HepG2 (cell line): ENCODE results near the gene TEAD3. TPM values are rescaled to one million over a fixed set of nuclear protein-coding genes. Genes with fewer than 3 reads are reported as not detected.

Source experiments
- FOXJ3 ChIP-seq: sonication (generic); formaldehyde crosslinking; IDR thresholded peaks from 2 replicates; pipeline ENCODE4 v1.4.0; 2020; ENCODE audit warnings: missing genetic modification reagents, mild to moderate bottlenecking, borderline replicate concordance
- GATAD1 ChIP-seq: IDR thresholded peaks from 2 replicates; pipeline ENCODE4 v1.6.1; 2016; ENCODE audit warnings: missing genetic modification reagents, missing compliant biosample characterization
- KAT8 ChIP-seq: IDR thresholded peaks from 2 replicates; pipeline ENCODE4 v1.6.1; 2016; ENCODE audit warnings: missing genetic modification reagents, missing compliant biosample characterization
- MAFK ChIP-seq, 2 experiments: IDR thresholded peaks in 1 of 2; conservative IDR thresholded peaks in 1 of 2; 2 replicates each; pipeline ENCODE4 v1.6.1; 2011; ENCODE audit warnings: improper control_type of control experiment in 2 of 2, low read length in 2 of 2
- MYNN ChIP-seq: sonication (generic); formaldehyde crosslinking; IDR thresholded peaks from 2 replicates; pipeline ENCODE4 v1.4.0; 2020; ENCODE audit warnings: mild to moderate bottlenecking, low read depth, missing genetic modification reagents
- NFIB ChIP-seq: sonication (generic); formaldehyde crosslinking; IDR thresholded peaks from 2 replicates; pipeline ENCODE4 v1.9.0; 2021; ENCODE audit warnings: missing genetic modification reagents, mild to moderate bottlenecking, borderline replicate concordance
- NRL ChIP-seq: sonication (generic); formaldehyde crosslinking; IDR thresholded peaks from 2 replicates; pipeline ENCODE4 v1.5.0; 2020; ENCODE audit warnings: missing genetic modification reagents, mild to moderate bottlenecking, moderate library complexity, borderline replicate concordance
- PHB2 ChIP-seq: fragments of 450-650 bp; IDR thresholded peaks from 2 replicates; pipeline ENCODE4 v1.6.1; 2018; ENCODE audit not compliant: partially characterized antibody
- PITX1 ChIP-seq: sonication (generic); formaldehyde crosslinking; IDR thresholded peaks from 2 replicates; pipeline ENCODE4 v1.5.1; 2020; ENCODE audit warnings: mild to moderate bottlenecking, missing genetic modification reagents
- SCMH1 ChIP-seq: sonication (generic); formaldehyde crosslinking; IDR thresholded peaks from 2 replicates; pipeline ENCODE4 v1.9.0; 2021; ENCODE audit warnings: missing genetic modification reagents, mild to moderate bottlenecking, borderline replicate concordance
- TAF1 ChIP-seq: sonication (generic); formaldehyde crosslinking; IDR thresholded peaks from 2 replicates; pipeline ENCODE4 v1.4.0; 2020; ENCODE audit warnings: missing genetic modification reagents
- TCF7 ChIP-seq: sonication (generic); IDR thresholded peaks from 2 replicates; pipeline ENCODE4 v1.6.1; 2016; ENCODE audit warnings: antibody characterized with exemption, low read depth
- TRIM24 ChIP-seq: sonication (generic); formaldehyde crosslinking; IDR thresholded peaks from 2 replicates; pipeline ENCODE4 v1.8.0; 2022; ENCODE audit warnings: mild to moderate bottlenecking, missing genetic modification reagents
- ZBTB14 ChIP-seq: sonication (generic); formaldehyde crosslinking; IDR thresholded peaks from 2 replicates; pipeline ENCODE4 v1.4.0; 2020; ENCODE audit warnings: missing genetic modification reagents
- ZNF142 ChIP-seq: sonication (generic); formaldehyde crosslinking; IDR thresholded peaks from 2 replicates; pipeline ENCODE4 v1.4.0; 2020; ENCODE audit warnings: missing genetic modification reagents
- ZNF232 ChIP-seq: sonication (generic); formaldehyde crosslinking; IDR thresholded peaks from 2 replicates; pipeline ENCODE4 v1.4.0; 2020; ENCODE audit warnings: missing genetic modification reagents, borderline replicate concordance
- ZNF30 ChIP-seq: sonication (generic); formaldehyde crosslinking; IDR thresholded peaks from 2 replicates; pipeline ENCODE4 v1.5.0; 2020; ENCODE audit warnings: mild to moderate bottlenecking, missing genetic modification reagents
- ZNF34 ChIP-seq: sonication (generic); formaldehyde crosslinking; IDR thresholded peaks from 2 replicates; pipeline ENCODE4 v1.4.0; 2020; ENCODE audit warnings: mild to moderate bottlenecking, missing genetic modification reagents, borderline replicate concordance
- ZNF724P ChIP-seq: sonication (generic); formaldehyde crosslinking; IDR thresholded peaks from 2 replicates; pipeline ENCODE4 v1.8.0; 2022; ENCODE audit warnings: missing genetic modification reagents, borderline replicate concordance
- ZNF75D ChIP-seq: sonication (generic); formaldehyde crosslinking; IDR thresholded peaks from 2 replicates; pipeline ENCODE4 v1.8.1; 2023; ENCODE audit warnings: missing genetic modification reagents, mild to moderate bottlenecking, borderline replicate concordance
- ZNF883 ChIP-seq: sonication (generic); formaldehyde crosslinking; IDR thresholded peaks from 2 replicates; pipeline ENCODE4 v1.5.1; 2020; ENCODE audit warnings: mild to moderate bottlenecking, missing genetic modification reagents; ENCODE audit errors: not compliant biosample characterization
- polyA plus RNA-seq, 8 experiments: library from polyadenylated mRNA; depleted of rRNA in 3 of 8; stranded (reverse) in 7 of 8; unstranded in 1 of 8; fragments of >200 nt; fragmentation: Illumina TruSeq in 4 of 8; extraction: Trizol in 4 of 8; gene quantifications; 2 replicates each; pipeline versions ENCODE4 v1.2.1 to v1.2.3, GENCODE V29; 2011 to 2016; ENCODE audit warnings: low read depth in 4 of 8, missing spikeins in 1 of 8, mixed read lengths in 1 of 8; ENCODE audit not compliant: insufficient read depth in 1 of 8
- total RNA-seq, 5 experiments: library from RNA; depleted of rRNA; stranded (reverse); fragments of >200 nt; fragmentation: Illumina TruSeq; extraction: Trizol; gene quantifications; 2 replicates each; pipeline ENCODE4 v1.2.3, GENCODE V29; 2016; ENCODE audit warnings: low read depth in 1 of 5

Gene TEAD3
- total and polyA plus RNA-seq, 2 of the 13 experiments (the other 11 are each of a cell fraction or from before 2014, with no cell fraction given) = 15.1 to 16.5 TPM

DNA sequence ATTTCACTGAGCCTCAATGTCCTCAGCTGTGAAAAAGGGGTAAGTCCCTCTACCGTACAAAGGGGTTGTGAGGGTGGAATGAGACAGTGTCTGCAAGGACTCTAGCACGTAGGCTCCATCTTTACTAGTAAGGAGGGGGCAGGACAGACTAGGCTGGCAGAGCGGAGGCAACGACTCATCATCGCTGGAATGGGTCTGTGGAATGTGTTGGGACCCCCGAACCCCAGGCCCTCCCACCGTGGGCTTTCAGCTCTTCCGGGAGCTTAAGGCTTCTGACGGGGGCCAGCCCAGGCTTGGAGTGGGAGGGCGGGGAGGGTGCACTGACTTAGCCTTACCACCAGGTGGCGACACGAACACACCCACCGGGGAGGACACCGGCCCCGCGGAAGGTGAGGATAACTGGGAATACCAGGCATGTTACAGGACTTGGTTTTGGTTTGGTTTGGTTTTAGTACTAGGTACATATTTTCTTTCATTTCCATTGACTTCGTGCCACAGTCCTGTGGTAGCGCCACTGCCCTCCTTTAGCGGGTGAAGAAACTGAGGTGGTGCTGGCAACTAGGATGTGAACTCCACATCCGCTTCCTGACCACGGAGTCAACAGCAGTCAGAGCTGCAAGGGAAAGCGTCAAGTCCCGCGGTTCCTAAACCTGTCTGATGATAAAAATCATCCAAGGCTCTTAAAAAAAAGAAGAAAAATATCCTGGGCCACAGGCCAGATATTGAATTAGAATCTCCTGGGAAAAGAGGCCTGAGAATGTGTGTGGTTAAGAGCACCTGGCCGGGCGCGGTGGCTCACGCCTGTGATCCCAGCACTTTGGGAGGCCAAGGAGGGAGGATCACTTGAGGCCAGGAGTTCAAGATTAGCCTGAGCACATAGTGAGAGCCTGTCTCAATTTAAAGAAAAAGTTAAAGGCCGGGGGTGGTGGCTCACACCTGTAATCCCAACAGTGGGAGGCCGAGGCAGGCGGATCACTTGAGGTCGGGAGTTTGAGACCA is 26.1 kb upstream of the TEAD3 start (continued):
- no peak for TF ChIP-seq ZNF75D (CRISPR knock-in tag)
- peak; percentile 70; the same call in 1 of the 2 replicates for TF ChIP-seq PITX1
- peak; percentile 58; the same call in 1 of the 2 replicates for TF ChIP-seq KAT8 (CRISPR knock-in tag)
- no peak for TF ChIP-seq TCF7
- TF ChIP-seq TRIM24 (CRISPR knock-in tag) = no peak
- TF ChIP-seq NRL (CRISPR knock-in tag) = no peak; the same call in 1 of the 2 replicates
- TF ChIP-seq ZNF232 (CRISPR knock-in tag) = peak; percentile 73
- 0 out of 2 replicates have a peak, but pooled peaks have one; percentile 21 for TF ChIP-seq ZNF34 (CRISPR knock-in tag)
- peak; percentile 17; the same call in 1 of the 2 replicates for TF ChIP-seq GATAD1 (CRISPR knock-in tag)
- 0 out of 2 replicates have a peak, but pooled peaks have one; percentile 52 for TF ChIP-seq ZNF142 (CRISPR knock-in tag)
- TF ChIP-seq NFIB (CRISPR knock-in tag) = no peak
- TF ChIP-seq MAFK (conservative IDR thresholded peaks at IDR 0.05 in 1 of 2, IDR thresholded peaks at IDR 0.05 in 1 of 2; ENCODE audit: low read length in 2 of 2) = no peak
- peak; percentile 54; the same call in 1 of the 2 replicates for TF ChIP-seq MYNN (CRISPR knock-in tag)
- no peak for TF ChIP-seq ZNF724P (CRISPR knock-in tag)
- TF ChIP-seq ZBTB14 (CRISPR knock-in tag) = 0 out of 2 replicates have a peak, but pooled peaks have one; percentile 16
- TF ChIP-seq SCMH1 (CRISPR knock-in tag) = no peak
- TF ChIP-seq ZNF30 (CRISPR knock-in tag) = no peak
- no peak for TF ChIP-seq ZNF883 (CRISPR knock-in tag)
- no peak for TF ChIP-seq FOXJ3 (CRISPR knock-in tag)
- TF ChIP-seq PHB2 = no peak
- TF ChIP-seq TAF1 (CRISPR knock-in tag) = 0 out of 2 replicates have a peak, but pooled peaks have one; percentile 10
